ENCODE measurements around the gene LAG3.

The LAG3 gene

DNA sequence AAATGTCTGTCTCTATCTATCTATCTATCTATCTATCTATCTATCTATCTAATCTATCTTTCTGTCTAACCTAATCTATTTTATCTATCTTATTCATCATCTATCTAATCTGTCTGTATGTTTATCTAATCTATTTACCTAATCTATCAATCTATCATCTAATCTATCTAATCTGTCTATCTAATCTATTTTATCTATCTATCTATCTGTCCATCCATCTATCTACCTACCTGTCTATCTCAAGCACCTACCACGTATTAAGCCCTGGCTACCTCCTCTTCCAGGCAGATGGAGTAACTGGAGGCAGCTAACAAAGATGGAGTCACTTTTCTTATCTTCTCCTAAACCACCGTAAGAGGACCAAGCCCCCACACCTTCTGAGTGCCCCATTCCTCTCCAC lies 22.8 kb downstream of the LAG3 start:
- Histone ChIP-seq H3K36me3 (ENCODE audit: control insufficient read depth, insufficient read depth, low read length) (no peaks in the 10 kb centered on the region), H3K27ac (ENCODE audit: low read depth, low read length) (no peak overlapping the region), H3K27me3 (ENCODE audit: control insufficient read depth, insufficient read depth, low read length) (no peaks in the 10 kb centered on the region), H3K9ac (ENCODE audit: low read depth, low read length) (no peak overlapping the region), H3K9me3 (ENCODE audit: control insufficient read depth, insufficient read depth, low read length) (no peaks in the 10 kb centered on the region), H3K4me1 (ENCODE audit: control insufficient read depth, insufficient read depth, low read length) (no peaks in the 10 kb centered on the region), H3K4me3 (ENCODE audit: low read depth, low read length) (no peak overlapping the region)

GRCh38 chr12:6796576-6796975 lies 24.3 kb downstream of the LAG3 start:
- Histone ChIP-seq H3K4me1 (ENCODE audit: control insufficient read depth, insufficient read depth, low read length) (no peaks in the 10 kb centered on the region), H3K9ac (ENCODE audit: low read depth, low read length) (no peak overlapping the region), H3K9me3 (ENCODE audit: control insufficient read depth, insufficient read depth, low read length) (no peaks in the 10 kb centered on the region), H3K4me3 (ENCODE audit: low read depth, low read length) (no peak overlapping the region), H3K36me3 (ENCODE audit: control insufficient read depth, insufficient read depth, low read length) (no peaks in the 10 kb centered on the region), H3K27ac (ENCODE audit: low read depth, low read length) (no peak overlapping the region), H3K27me3 (ENCODE audit: control insufficient read depth, insufficient read depth, low read length) (no peaks in the 10 kb centered on the region)

DNA sequence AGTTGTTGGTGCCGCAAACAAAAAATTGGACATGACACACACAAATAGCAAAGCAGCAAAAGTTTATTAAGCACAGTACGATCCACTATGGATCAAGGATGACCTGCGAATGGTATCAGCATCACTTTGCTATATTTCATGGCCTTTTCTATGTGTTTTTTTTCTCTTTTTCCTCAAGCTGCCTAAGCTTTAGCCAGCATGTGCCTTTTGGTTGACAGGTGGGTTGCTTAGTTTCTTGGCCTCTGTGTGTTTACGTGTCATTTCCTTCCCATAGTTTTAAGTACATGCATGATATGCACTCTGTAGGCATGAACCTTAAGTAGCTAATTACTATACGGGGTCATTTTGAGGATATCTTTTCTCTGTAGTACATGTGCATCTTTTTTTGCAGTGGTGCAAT lies 26.8 kb downstream of the LAG3 start:
- Histone ChIP-seq H3K4me1 (ENCODE audit: control insufficient read depth, insufficient read depth, low read length) (no peaks in the 10 kb centered on the region), H3K36me3 (ENCODE audit: control insufficient read depth, insufficient read depth, low read length) (no peaks in the 10 kb centered on the region), H3K9ac (ENCODE audit: low read depth, low read length) (no peak overlapping the region), H3K27ac (ENCODE audit: low read depth, low read length) (no peak overlapping the region), H3K4me3 (ENCODE audit: low read depth, low read length) (no peak overlapping the region), H3K9me3 (ENCODE audit: control insufficient read depth, insufficient read depth, low read length) (no peaks in the 10 kb centered on the region), H3K27me3 (ENCODE audit: control insufficient read depth, insufficient read depth, low read length) (no peaks in the 10 kb centered on the region)

DNA sequence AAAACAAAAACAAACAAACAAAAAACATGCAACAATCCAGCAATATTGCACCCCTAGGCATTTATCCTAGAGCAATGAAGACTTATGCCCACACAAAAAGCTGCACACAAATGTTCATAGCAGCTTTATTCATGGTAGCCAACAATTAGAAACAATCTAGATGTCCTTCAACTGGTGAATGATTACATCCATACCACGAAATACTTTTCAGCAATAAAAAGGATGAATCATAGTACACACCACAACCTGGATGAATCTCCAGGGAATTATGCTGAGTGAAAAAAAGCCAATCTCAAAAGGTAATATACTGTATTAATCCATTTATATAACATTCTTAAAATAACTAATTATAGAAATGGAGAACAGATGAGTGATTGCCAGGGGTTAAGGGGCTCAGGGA lies 34.9 kb downstream of the LAG3 start:
- no peak overlapping the region for H3K9ac ChIP-seq (ENCODE audit: low read depth, low read length)
- no peak overlapping the region for H3K27ac ChIP-seq (ENCODE audit: low read depth, low read length)
- H3K4me1 ChIP-seq (ENCODE audit: control insufficient read depth, insufficient read depth, low read length): peaks cover 9% of the 10 kb centered on the region
- no peaks in the 10 kb centered on the region for H3K9me3 ChIP-seq (ENCODE audit: control insufficient read depth, insufficient read depth, low read length)
- H3K27me3 ChIP-seq (ENCODE audit: control insufficient read depth, insufficient read depth, low read length): no peaks in the 10 kb centered on the region
- no peaks in the 10 kb centered on the region for H3K36me3 ChIP-seq (ENCODE audit: control insufficient read depth, insufficient read depth, low read length)
- H3K4me3 ChIP-seq (ENCODE audit: low read depth, low read length): no peak overlapping the region

GRCh38 chr12:6809056-6809455 lies 36.7 kb downstream of the LAG3 start:
- peaks cover 9% of the 10 kb centered on the region for H3K4me1 ChIP-seq (ENCODE audit: control insufficient read depth, insufficient read depth, low read length)
- H3K27ac ChIP-seq (ENCODE audit: low read depth, low read length): no peak overlapping the region
- H3K27me3 ChIP-seq (ENCODE audit: control insufficient read depth, insufficient read depth, low read length): no peaks in the 10 kb centered on the region
- H3K9ac ChIP-seq (ENCODE audit: low read depth, low read length): no peak overlapping the region
- H3K9me3 ChIP-seq (ENCODE audit: control insufficient read depth, insufficient read depth, low read length): no peaks in the 10 kb centered on the region
- no peak overlapping the region for H3K4me3 ChIP-seq (ENCODE audit: low read depth, low read length)
- no peaks in the 10 kb centered on the region for H3K36me3 ChIP-seq (ENCODE audit: control insufficient read depth, insufficient read depth, low read length)

GRCh38 chr12:6810758-6811157 lies 38.4 kb downstream of the LAG3 start:
- no peaks in the 10 kb centered on the region for H3K36me3 ChIP-seq (ENCODE audit: control insufficient read depth, insufficient read depth, low read length)
- H3K4me1 ChIP-seq (ENCODE audit: control insufficient read depth, insufficient read depth, low read length): peaks cover 9% of the 10 kb centered on the region
- no peaks in the 10 kb centered on the region for H3K27me3 ChIP-seq (ENCODE audit: control insufficient read depth, insufficient read depth, low read length)
- no peak overlapping the region for H3K9ac ChIP-seq (ENCODE audit: low read depth, low read length)
- no peaks in the 10 kb centered on the region for H3K9me3 ChIP-seq (ENCODE audit: control insufficient read depth, insufficient read depth, low read length)
- H3K27ac ChIP-seq (ENCODE audit: low read depth, low read length): no peak overlapping the region
- no peak overlapping the region for H3K4me3 ChIP-seq (ENCODE audit: low read depth, low read length)

DNA sequence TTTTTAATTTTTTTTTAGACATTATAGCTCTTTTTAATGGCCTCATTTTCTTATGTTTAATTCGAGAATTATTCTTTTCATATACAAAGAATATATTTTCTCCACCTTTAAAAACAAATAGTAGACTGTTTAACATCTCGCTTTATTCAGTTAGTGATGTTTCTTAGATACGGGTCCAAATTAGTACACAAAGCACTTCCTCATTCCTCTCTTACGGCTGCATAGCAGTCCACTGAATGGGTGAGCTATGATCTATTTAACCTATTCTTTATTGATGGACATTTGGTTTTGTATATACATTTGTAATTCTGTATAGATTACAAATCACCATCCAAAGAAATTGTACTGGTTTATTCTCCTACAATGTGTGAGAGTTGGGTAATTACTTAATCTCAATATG lies 41.0 kb downstream of the LAG3 start:
- no peak overlapping the region for H3K9ac ChIP-seq (ENCODE audit: low read depth, low read length)
- H3K4me3 ChIP-seq (ENCODE audit: low read depth, low read length): no peak overlapping the region
- no peaks in the 10 kb centered on the region for H3K36me3 ChIP-seq (ENCODE audit: control insufficient read depth, insufficient read depth, low read length)
- peaks cover 15% of the 10 kb centered on the region for H3K4me1 ChIP-seq (ENCODE audit: control insufficient read depth, insufficient read depth, low read length)
- H3K9me3 ChIP-seq (ENCODE audit: control insufficient read depth, insufficient read depth, low read length): no peaks in the 10 kb centered on the region
- no peaks in the 10 kb centered on the region for H3K27me3 ChIP-seq (ENCODE audit: control insufficient read depth, insufficient read depth, low read length)
- H3K27ac ChIP-seq (ENCODE audit: low read depth, low read length): no peak overlapping the region

DNA sequence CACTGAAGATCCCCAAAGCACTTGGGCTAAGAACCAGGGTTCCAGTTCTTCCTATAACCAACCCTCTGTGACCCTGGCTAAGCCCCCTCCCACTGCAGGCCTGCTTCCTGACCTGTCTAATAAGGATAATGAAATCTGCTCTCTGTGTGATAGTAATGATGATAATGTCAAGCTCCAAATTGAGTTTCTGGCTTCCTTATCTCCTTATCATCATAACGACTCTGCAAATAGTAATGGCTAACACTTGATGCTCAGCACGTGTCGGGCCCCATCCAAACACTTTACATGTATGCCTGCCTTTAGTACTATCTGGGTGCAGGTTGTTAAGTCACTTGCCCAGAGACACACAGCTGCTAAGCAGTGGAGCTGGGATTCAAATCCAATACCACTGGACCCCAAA lies 44.3 kb downstream of the LAG3 start:
- Histone ChIP-seq H3K4me1 (ENCODE audit: control insufficient read depth, insufficient read depth, low read length) (peaks cover 18% of the 10 kb centered on the region), H3K27me3 (ENCODE audit: control insufficient read depth, insufficient read depth, low read length) (peaks cover 12% of the 10 kb centered on the region), H3K4me3 (ENCODE audit: low read depth, low read length) (no peak overlapping the region), H3K27ac (ENCODE audit: low read depth, low read length) (no peak overlapping the region), H3K9ac (ENCODE audit: low read depth, low read length) (no peak overlapping the region), H3K9me3 (ENCODE audit: control insufficient read depth, insufficient read depth, low read length) (no peaks in the 10 kb centered on the region), H3K36me3 (ENCODE audit: control insufficient read depth, insufficient read depth, low read length) (no peaks in the 10 kb centered on the region)

DNA sequence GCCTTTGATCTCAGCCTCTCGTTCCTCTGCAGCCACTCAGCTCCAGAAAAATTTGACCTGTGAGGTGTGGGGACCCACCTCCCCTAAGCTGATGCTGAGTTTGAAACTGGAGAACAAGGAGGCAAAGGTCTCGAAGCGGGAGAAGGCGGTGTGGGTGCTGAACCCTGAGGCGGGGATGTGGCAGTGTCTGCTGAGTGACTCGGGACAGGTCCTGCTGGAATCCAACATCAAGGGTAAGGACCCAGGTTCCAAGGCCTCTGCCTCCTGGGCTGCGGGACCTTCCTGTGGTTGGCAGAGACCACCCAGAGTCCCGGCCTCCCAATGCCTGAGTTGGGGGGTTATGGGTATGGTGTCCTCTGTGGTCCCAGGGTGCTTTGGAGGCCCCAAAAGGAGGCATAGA lies 44.8 kb downstream of the LAG3 start:
- Histone ChIP-seq H3K27me3 (ENCODE audit: control insufficient read depth, insufficient read depth, low read length) (peaks cover 15% of the 10 kb centered on the region), H3K4me1 (ENCODE audit: control insufficient read depth, insufficient read depth, low read length) (peaks cover 18% of the 10 kb centered on the region), H3K9me3 (ENCODE audit: control insufficient read depth, insufficient read depth, low read length) (no peaks in the 10 kb centered on the region), H3K27ac (ENCODE audit: low read depth, low read length) (no peak overlapping the region), H3K9ac (ENCODE audit: low read depth, low read length) (no peak overlapping the region), H3K4me3 (ENCODE audit: low read depth, low read length) (no peak overlapping the region), H3K36me3 (ENCODE audit: control insufficient read depth, insufficient read depth, low read length) (no peaks in the 10 kb centered on the region)

DNA sequence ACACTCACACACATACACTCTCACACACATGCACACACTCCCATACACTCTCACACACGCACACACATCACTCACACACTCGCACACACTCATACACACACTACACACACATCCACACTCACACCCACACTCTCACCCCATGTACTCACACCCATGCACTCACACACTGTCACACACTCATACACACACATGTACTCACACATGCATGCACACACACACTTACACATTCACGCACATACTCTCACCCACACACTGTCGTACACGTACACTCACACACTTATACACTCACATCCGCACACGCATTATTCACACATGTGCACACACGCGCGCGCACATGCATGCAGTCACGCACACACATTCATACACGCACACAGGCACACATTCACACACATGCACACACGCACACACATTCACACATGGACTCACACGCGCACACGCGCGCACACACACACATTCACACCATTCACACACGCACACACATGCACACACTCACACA lies 45.4 kb downstream of the LAG3 start:
- Histone ChIP-seq H3K9ac (ENCODE audit: low read depth, low read length) (no peak overlapping the region), H3K9me3 (ENCODE audit: control insufficient read depth, insufficient read depth, low read length) (no peaks in the 10 kb centered on the region), H3K36me3 (ENCODE audit: control insufficient read depth, insufficient read depth, low read length) (no peaks in the 10 kb centered on the region), H3K27ac (ENCODE audit: low read depth, low read length) (no peak overlapping the region), H3K4me3 (ENCODE audit: low read depth, low read length) (no peak overlapping the region), H3K4me1 (ENCODE audit: control insufficient read depth, insufficient read depth, low read length) (peaks cover 19% of the 10 kb centered on the region), H3K27me3 (ENCODE audit: control insufficient read depth, insufficient read depth, low read length) (peaks cover 21% of the 10 kb centered on the region)

DNA sequence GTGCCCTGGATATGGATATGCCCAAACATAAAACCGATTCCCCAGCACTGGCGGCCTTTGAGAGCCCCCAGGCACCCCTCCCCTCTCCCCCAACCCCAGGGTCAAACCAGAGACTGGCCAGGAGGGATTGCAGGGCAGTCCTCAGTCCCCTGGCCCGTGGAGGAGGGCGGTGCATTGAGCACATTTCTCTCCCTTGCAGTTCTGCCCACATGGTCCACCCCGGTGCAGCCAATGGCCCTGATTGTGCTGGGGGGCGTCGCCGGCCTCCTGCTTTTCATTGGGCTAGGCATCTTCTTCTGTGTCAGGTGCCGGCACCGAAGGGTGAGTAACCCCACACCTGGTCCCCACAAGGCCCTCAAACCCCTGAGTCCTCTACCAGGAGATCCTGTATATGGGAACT lies 45.9 kb downstream of the LAG3 start:
- no peak overlapping the region for H3K27ac ChIP-seq (ENCODE audit: low read depth, low read length)
- H3K4me1 ChIP-seq (ENCODE audit: control insufficient read depth, insufficient read depth, low read length): peaks cover 25% of the 10 kb centered on the region
- peak overlapping the region; percentile 10; the same call in 1 of the 2 replicates for H3K4me3 ChIP-seq (ENCODE audit: low read depth, low read length)
- no peaks in the 10 kb centered on the region for H3K36me3 ChIP-seq (ENCODE audit: control insufficient read depth, insufficient read depth, low read length)
- H3K27me3 ChIP-seq (ENCODE audit: control insufficient read depth, insufficient read depth, low read length): peaks cover 27% of the 10 kb centered on the region
- H3K9ac ChIP-seq (ENCODE audit: low read depth, low read length): no peak overlapping the region
- H3K9me3 ChIP-seq (ENCODE audit: control insufficient read depth, insufficient read depth, low read length): no peaks in the 10 kb centered on the region

DNA sequence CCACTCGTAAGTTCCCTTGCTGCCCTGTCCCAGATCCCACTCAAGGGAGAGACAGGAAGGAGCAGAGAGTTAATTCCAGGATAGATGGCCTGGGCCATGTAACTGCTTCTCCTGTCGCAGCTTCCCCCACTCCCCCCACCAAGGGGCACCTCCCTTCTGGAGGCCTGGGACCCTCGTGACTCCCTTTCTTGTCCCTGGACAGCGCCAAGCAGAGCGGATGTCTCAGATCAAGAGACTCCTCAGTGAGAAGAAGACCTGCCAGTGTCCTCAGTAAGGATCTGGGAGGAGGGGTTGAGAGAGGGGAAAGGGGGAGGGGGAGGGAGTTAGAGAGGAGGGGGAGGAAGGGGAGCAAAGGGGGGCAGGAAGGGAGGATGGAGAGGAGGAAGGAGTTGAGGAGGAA lies 46.3 kb downstream of the LAG3 start:
- Histone ChIP-seq H3K27me3 (ENCODE audit: control insufficient read depth, insufficient read depth, low read length) (peaks cover 30% of the 10 kb centered on the region), H3K27ac (ENCODE audit: low read depth, low read length) (no peak overlapping the region), H3K36me3 (ENCODE audit: control insufficient read depth, insufficient read depth, low read length) (no peaks in the 10 kb centered on the region), H3K4me3 (ENCODE audit: low read depth, low read length) (peak overlapping the region; percentile 10; the same call in 1 of the 2 replicates), H3K4me1 (ENCODE audit: control insufficient read depth, insufficient read depth, low read length) (peaks cover 25% of the 10 kb centered on the region), H3K9ac (ENCODE audit: low read depth, low read length) (no peak overlapping the region), H3K9me3 (ENCODE audit: control insufficient read depth, insufficient read depth, low read length) (no peaks in the 10 kb centered on the region)
